ENCODE data around the gene TIMM9. TPM values are rescaled to one million over a fixed set of nuclear protein-coding genes. Genes with fewer than 3 reads are reported as not detected.
"Not testable (repeated sequence)": the region's sequence is repeated elsewhere in the genome, so short reads cannot be mapped to it uniquely, and the experiment has no call there.

The TIMM9 gene
- total RNA-seq, 1 experiment from 2014 or later, result 102 TPM

- no peaks in the 10 kb centered on the region for H3K27me3 Mint-ChIP-seq (ENCODE audit: insufficient read depth, unreplicated experiment)
- intact Hi-C loops (cut with micrococcal nuclease), result no loop called here
- no TSS peak for BruUV-seq (replicated peaks)
- peak overlapping the region; percentile 85 for H3K4me3 Mint-ChIP-seq (ENCODE audit: unreplicated experiment)
- no peak overlapping the region for H3K27ac Mint-ChIP-seq (ENCODE audit: low read depth, unreplicated experiment)
- peaks cover 16% of the 10 kb centered on the region for H3K4me1 Mint-ChIP-seq (ENCODE audit: insufficient read depth, unreplicated experiment)
- no peak for TF ChIP-seq CTCF (IDR thresholded peaks at IDR 0.05; ENCODE audit: unreplicated experiment)
- peaks cover 34% of the 10 kb centered on the region for H3K36me3 Mint-ChIP-seq (ENCODE audit: insufficient read depth, unreplicated experiment)
- ChIA-PET CTCF (interaction anchor here (0.7 kb wide), 1 partner anchor 71 kb away, joined by 4 read pairs; no protein-coding TSS in a partner anchor), POLR2A (interaction anchor here (0.7 to 1.8 kb wide), 8 partner anchors 19 to 609 kb away, joined by 3 to 6 read pairs (median 4); partner anchors contain the start of gene ARID4A)
- no peaks in the 10 kb centered on the region for H3K9me3 Mint-ChIP-seq (ENCODE audit: unreplicated experiment)
- DNase-seq (ENCODE audit: unreplicated experiment), result peak; percentile 38
These were observed 2.8 kb upstream of the TIMM9 start for GRCh38 chr14:58430156-58430555.

DNA sequence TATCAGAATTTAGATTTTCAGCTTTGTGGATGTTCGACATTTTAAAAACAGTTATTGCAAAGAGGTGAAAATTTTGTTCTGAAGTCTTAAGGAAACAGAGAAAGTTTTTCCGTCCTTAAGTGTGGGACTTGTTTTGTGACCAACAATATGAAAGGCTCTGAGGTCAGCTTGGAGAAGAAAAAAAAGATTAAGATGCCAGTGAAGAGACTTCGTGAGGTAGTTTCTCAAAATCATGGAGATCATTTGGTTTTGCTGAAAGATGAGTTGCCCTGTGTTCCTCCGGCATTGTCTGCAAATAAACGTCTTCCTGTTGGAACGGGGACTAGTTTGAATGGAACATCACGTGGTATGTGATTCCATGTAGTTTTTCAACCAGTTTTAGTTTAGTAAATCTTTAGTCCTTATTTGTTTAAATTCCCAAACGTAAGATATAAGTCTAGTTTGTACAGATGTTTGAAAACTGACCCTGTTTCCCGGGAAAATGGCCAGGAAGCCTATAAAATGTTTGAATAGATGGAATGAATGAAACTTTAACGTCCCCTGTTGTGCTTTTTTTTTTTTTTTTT lies 870 bp upstream of the TIMM9 start:
- Mint-ChIP-seq H3K4me1 (ENCODE audit: insufficient read depth, unreplicated experiment) (peaks cover 22% of the 10 kb centered on the region), H3K9me3 (ENCODE audit: unreplicated experiment) (no peaks in the 10 kb centered on the region), H3K36me3 (ENCODE audit: insufficient read depth, unreplicated experiment) (peaks cover 46% of the 10 kb centered on the region), H3K4me3 (ENCODE audit: unreplicated experiment) (peak overlapping the region; percentile 85), H3K27ac (ENCODE audit: low read depth, unreplicated experiment) (peak overlapping the region; percentile 96), H3K27me3 (ENCODE audit: insufficient read depth, unreplicated experiment) (no peaks in the 10 kb centered on the region)
- ChIA-PET CTCF (interaction anchor here (1.2 kb wide), 1 partner anchor 49 kb away, joined by 3 read pairs; no protein-coding TSS in a partner anchor), POLR2A (interaction anchor here (0.6 to 3.1 kb wide), 26 partner anchors 9 to 1056 kb away, joined by 3 to 75 read pairs (median 6); partner anchors contain the start of genes ARID4A, JKAMP, L3HYPDH and PSMA3)
- DNase-seq (ENCODE audit: unreplicated experiment), result peak; percentile 59
- TSS peak; percentile 79 for BruUV-seq (replicated peaks)
- intact Hi-C loops (cut with micrococcal nuclease), result no loop called here
- TF ChIP-seq CTCF (IDR thresholded peaks at IDR 0.05; ENCODE audit: unreplicated experiment), result no peak

- DNase-seq (ENCODE audit: unreplicated experiment), result peak; percentile 62
- H3K4me3 Mint-ChIP-seq (ENCODE audit: unreplicated experiment), result peak overlapping the region; percentile 85
- H3K9me3 Mint-ChIP-seq (ENCODE audit: unreplicated experiment), result no peaks in the 10 kb centered on the region
- intact Hi-C loops (cut with micrococcal nuclease), result no loop called here
- TSS peak; percentile 72 for BruUV-seq (replicated peaks)
- H3K36me3 Mint-ChIP-seq (ENCODE audit: insufficient read depth, unreplicated experiment), result peaks cover 51% of the 10 kb centered on the region
- POLR2A ChIA-PET, result interaction anchor here (0.6 to 3.1 kb wide), 29 partner anchors 10 to 1822 kb away, joined by 3 to 75 read pairs (median 6); partner anchors contain the start of genes ARID4A, PPM1A, PSMA3 and TOMM20L
- H3K4me1 Mint-ChIP-seq (ENCODE audit: insufficient read depth, unreplicated experiment), result peaks cover 22% of the 10 kb centered on the region
- no peak for TF ChIP-seq CTCF (IDR thresholded peaks at IDR 0.05; ENCODE audit: unreplicated experiment)
- CTCF ChIA-PET, result interaction anchor here (0.6 to 0.7 kb wide), 2 partner anchors 100 to 1356 kb away, joined by 3 to 4 read pairs; no protein-coding TSS in a partner anchor
- H3K27me3 Mint-ChIP-seq (ENCODE audit: insufficient read depth, unreplicated experiment), result no peaks in the 10 kb centered on the region
- peak overlapping the region; percentile 96 for H3K27ac Mint-ChIP-seq (ENCODE audit: low read depth, unreplicated experiment)
These were observed 556 bp downstream of the TIMM9 start for GRCh38 chr14:58426670-58427280.

DNA sequence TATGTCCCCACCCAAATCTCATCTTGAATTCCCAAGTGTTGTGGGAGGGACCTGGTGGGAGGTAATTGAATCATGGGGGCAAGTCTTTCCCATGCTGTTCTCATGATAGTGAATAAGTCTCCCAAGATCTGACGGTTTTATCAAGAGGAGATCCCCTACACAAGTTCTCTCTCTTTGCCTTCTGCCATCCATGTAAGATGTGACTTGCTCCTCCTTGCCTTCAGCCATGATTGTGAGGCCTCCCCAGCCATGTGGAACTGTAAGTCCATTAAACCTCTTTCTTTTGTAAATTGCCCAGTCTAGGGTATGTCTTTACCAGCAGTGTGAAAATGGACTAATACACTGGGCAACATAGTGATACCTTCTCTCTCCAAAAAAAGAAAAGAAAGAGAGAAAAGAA lies 10.4 kb downstream of the TIMM9 start:
- BruUV-seq (replicated peaks); H3K27me3 Mint-ChIP-seq (ENCODE audit: insufficient read depth, unreplicated experiment); H3K4me3 Mint-ChIP-seq (ENCODE audit: unreplicated experiment); DNase-seq (ENCODE audit: unreplicated experiment); H3K9me3 Mint-ChIP-seq (ENCODE audit: unreplicated experiment); intact Hi-C loops (cut with micrococcal nuclease); CTCF ChIA-PET: not testable (repeated sequence)
- H3K4me1 Mint-ChIP-seq (ENCODE audit: insufficient read depth, unreplicated experiment), result peaks cover 16% of the 10 kb centered on the region
- H3K27ac Mint-ChIP-seq (ENCODE audit: low read depth, unreplicated experiment), result peak overlapping the region; percentile 55
- POLR2A ChIA-PET, result interaction anchor here (2.5 kb wide), 1 partner anchor 11 kb away, joined by 8 read pairs; the partner anchor contains the start of genes KIAA0586 and TIMM9
- peaks cover 84% of the 10 kb centered on the region for H3K36me3 Mint-ChIP-seq (ENCODE audit: insufficient read depth, unreplicated experiment)

Data from MCF 10A (cell line).